Measurements from ENCODE around the gene CDC23.
"Not testable (repeated sequence)": the region's sequence is repeated elsewhere in the genome, so short reads cannot be mapped to it uniquely, and the experiment has no call there.

Gene CDC23

GRCh38 chr5:138213161-138214029, at the start of gene CDC23:
Gene CDC23, minus strand, starts transcription at chr5:138213323. Its CDS starts 11 bp downstream, at chr5:138213312.
- DNase-seq (ENCODE audit: low spot score), result peak; percentile 95

GRCh38 chr5:138258704-138259292, 45.7 kb upstream of the CDC23 start:
- no peak for DNase-seq (ENCODE audit: low spot score)

- DNase-seq (ENCODE audit: low spot score), result no peak
Observed at GRCh38 chr5:138257583-138257982, 44.5 kb upstream of the CDC23 start.

- DNase-seq (ENCODE audit: low spot score), result no peak
Observed at GRCh38 chr5:138252944-138253343, 39.8 kb upstream of the CDC23 start.

- not testable (repeated sequence) for DNase-seq (ENCODE audit: low spot score)
Observed at GRCh38 chr5:138247800-138248199, 34.7 kb upstream of the CDC23 start.

- no peak for DNase-seq (ENCODE audit: low spot score)
Observed at GRCh38 chr5:138246822-138247221, 33.7 kb upstream of the CDC23 start.

GRCh38 chr5:138246334-138246733, 33.2 kb upstream of the CDC23 start:
- no peak for DNase-seq (ENCODE audit: low spot score)

GRCh38 chr5:138245717-138246116, 32.6 kb upstream of the CDC23 start:
- no peak for DNase-seq (ENCODE audit: low spot score)

GRCh38 chr5:138243794-138244193, 30.7 kb upstream of the CDC23 start:
- no peak for DNase-seq (ENCODE audit: low spot score)

- DNase-seq (ENCODE audit: low spot score), result no peak
Observed at GRCh38 chr5:138241688-138242571, 28.8 kb upstream of the CDC23 start.

GRCh38 chr5:138240650-138241385, 27.7 kb upstream of the CDC23 start:
- DNase-seq (ENCODE audit: low spot score), result no peak

- DNase-seq (ENCODE audit: low spot score), result no peak
Observed at GRCh38 chr5:138238034-138238433, 24.9 kb upstream of the CDC23 start.

- no peak for DNase-seq (ENCODE audit: low spot score)
Observed at GRCh38 chr5:138234651-138235050, 21.5 kb upstream of the CDC23 start.

GRCh38 chr5:138233280-138233679, 20.2 kb upstream of the CDC23 start:
- no peak for DNase-seq (ENCODE audit: low spot score)

- DNase-seq (ENCODE audit: low spot score), result no peak
Observed at GRCh38 chr5:138230981-138231589, 18.0 kb upstream of the CDC23 start.

GRCh38 chr5:138230261-138230660, 17.1 kb upstream of the CDC23 start:
- no peak for DNase-seq (ENCODE audit: low spot score)

GRCh38 chr5:138229387-138229786, 16.3 kb upstream of the CDC23 start:
- no peak for DNase-seq (ENCODE audit: low spot score)

- no peak for DNase-seq (ENCODE audit: low spot score)
Observed at GRCh38 chr5:138226910-138227309, 13.8 kb upstream of the CDC23 start.

GRCh38 chr5:138224712-138225111, 11.6 kb upstream of the CDC23 start:
- no peak for DNase-seq (ENCODE audit: low spot score)

GRCh38 chr5:138223532-138223931, 10.4 kb upstream of the CDC23 start:
- DNase-seq (ENCODE audit: low spot score), result no peak

GRCh38 chr5:138216799-138217198, 3.7 kb upstream of the CDC23 start:
- DNase-seq (ENCODE audit: low spot score), result no peak

GRCh38 chr5:138212828-138213160, 329 bp downstream of the CDC23 start:
- peak; percentile 1 for DNase-seq (ENCODE audit: low spot score)
